ENCODE data around the gene TNP1.

- TF ChIP-seq CTCF (IDR thresholded peaks at IDR 0.05 in 4 of 5, conservative IDR thresholded peaks at IDR 0.05 in 1 of 5) (no peak), POLR2A (IDR thresholded peaks at IDR 0.05) (no peak)
Observed at GRCh38 chr2:216863946-216864345, 4.1 kb upstream of the TNP1 start.
